Measurements from ENCODE around the gene RPL37A. TPM values are rescaled to one million over a fixed set of nuclear protein-coding genes. Genes with fewer than 3 reads are reported as not detected.

RPL37A gene
- 1,730 and 1,918 TPM in 2 replicates for total RNA-seq (ENCODE audit: low replicate concordance)

DNA sequence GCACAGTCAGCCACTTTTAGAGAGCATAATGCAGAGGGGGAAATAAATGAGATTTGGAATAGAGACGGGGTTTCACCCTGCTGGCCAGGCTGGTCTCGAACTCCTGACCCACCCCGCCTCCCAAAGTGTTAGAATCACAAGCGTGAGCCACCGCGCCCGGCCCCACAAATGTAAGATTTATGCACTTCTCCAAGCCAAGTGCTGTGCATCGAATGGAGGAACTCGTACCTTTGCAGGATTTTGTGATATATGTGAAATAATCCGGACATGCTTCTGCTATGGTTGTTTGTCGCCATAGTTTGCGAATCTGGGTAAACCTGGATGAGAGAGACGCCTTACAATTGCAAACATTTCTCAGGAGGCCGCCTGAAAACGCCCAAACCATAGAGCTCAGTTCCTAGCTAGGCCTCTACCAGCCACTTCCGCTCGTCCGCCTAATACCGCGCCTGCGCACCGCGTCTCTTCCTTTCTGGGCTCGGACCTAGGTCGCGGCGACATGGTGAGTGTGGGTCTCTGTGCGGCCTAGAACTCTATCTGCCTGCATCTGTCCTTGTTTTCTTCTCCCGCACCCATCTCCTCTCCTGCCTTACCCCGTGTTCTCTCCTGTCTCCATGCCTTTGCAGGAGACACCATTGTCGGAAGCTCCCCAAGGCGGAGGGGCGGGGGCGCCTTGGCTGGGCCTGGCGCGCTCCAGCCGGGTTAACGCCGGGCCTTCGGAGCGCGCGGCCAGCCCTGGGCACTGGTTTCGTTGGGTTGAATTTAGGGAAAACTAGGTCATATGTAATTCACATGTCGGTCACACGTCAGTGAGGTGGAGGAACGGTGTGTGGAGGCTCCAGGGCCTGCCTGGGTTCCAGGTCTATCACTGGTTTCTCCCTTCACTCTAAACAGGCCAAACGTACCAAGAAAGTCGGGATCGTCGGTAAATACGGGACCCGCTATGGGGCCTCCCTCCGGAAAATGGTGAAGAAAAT, at the start of gene RPL37A:
RPL37A (plus strand) TSS at position 466 of the 974 bp plus-strand sequence; CDS start at position 497, 31 bp downstream.
- H3K79me2 ChIP-seq (ENCODE audit: low read depth): peaks cover 62% of the 10 kb centered on the region
- peaks cover 28% of the 10 kb centered on the region for H3K4me1 ChIP-seq
- peak within 1 kb of the TSS; percentile 88 for H3K27ac Mint-ChIP-seq
- peak within 1 kb of the TSS; percentile 87 for H3K4me3 ChIP-seq
- peaks cover 36% of the 10 kb centered on the region for H3K36me3 Mint-ChIP-seq
- H3F3A ChIP-seq (ENCODE audit: low read depth): peaks cover 45% of the 10 kb centered on the region
- peaks cover 38% of the 10 kb centered on the region for H3K4me1 Mint-ChIP-seq
- DNase-seq (ENCODE audit: low spot score): peak; percentile 97
- peak; percentile 25 for TF ChIP-seq EZH2 (IDR thresholded peaks at IDR 0.05)
- no peak for TF ChIP-seq EZH2phosphoT487 (IDR thresholded peaks at IDR 0.05)
- peak within 1 kb of the TSS; percentile 93 for H3K4me2 ChIP-seq
- no peaks in the 10 kb centered on the region for H3K9me3 ChIP-seq (ENCODE audit: low read depth)
- peaks cover 49% of the 10 kb centered on the region for H4K20me1 ChIP-seq (ENCODE audit: low read depth)
- H3K27me3 Mint-ChIP-seq (ENCODE audit: insufficient read depth, low read depth): peaks cover 6% of the 10 kb centered on the region
- H3K27ac ChIP-seq: peak within 1 kb of the TSS; percentile 87
- H2AFZ ChIP-seq (replicated peaks): peak within 1 kb of the TSS; percentile 91
- peak within 1 kb of the TSS; percentile 97 for H3K4me3 Mint-ChIP-seq
- no peaks in the 10 kb centered on the region for H3K9me3 Mint-ChIP-seq
- peak within 1 kb of the TSS; percentile 99 for H3K9ac ChIP-seq
- peaks cover 36% of the 10 kb centered on the region for H3K36me3 ChIP-seq
- no peaks in the 10 kb centered on the region for H3K27me3 ChIP-seq

DNA sequence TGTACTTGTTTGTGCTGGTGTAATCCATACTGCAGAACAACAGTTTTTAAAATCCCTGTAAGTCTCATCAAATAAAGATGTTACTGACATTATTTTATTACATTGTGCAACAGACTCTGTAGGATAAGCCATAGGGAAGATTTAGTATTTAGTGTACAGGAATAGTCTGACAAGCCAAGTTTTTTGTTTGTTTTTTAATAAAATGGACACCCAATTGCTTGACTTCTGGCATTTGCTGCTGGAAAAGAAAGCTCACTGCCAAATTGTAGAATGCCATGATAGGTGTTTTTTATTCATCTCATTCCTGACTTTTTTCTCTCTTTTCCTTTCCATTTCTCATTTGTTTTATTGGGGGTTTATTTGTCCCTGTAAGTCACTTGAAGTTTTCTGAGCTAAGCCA, 48.3 kb upstream of the RPL37A start:
- no peak overlapping the region for H2AFZ ChIP-seq (replicated peaks)
- no peaks in the 10 kb centered on the region for H3K79me2 ChIP-seq (ENCODE audit: low read depth)
- Mint-ChIP-seq H3K4me1 (no peaks in the 10 kb centered on the region), H3K4me3 (no peak overlapping the region), H3K9me3 (peaks cover 7% of the 10 kb centered on the region), H3K27ac (no peak overlapping the region), H3K36me3 (peaks cover 64% of the 10 kb centered on the region), H3K27me3 (ENCODE audit: insufficient read depth, low read depth) (no peaks in the 10 kb centered on the region)
- no peaks in the 10 kb centered on the region for H3K4me1 ChIP-seq
- no peak overlapping the region for H3K27ac ChIP-seq
- no peak overlapping the region for H3K4me2 ChIP-seq
- no peak for DNase-seq (ENCODE audit: low spot score)
- TF ChIP-seq CTCF (IDR thresholded peaks at IDR 0.05) (no peak), EZH2 (IDR thresholded peaks at IDR 0.05) (no peak), EZH2phosphoT487 (IDR thresholded peaks at IDR 0.05) (no peak)
- H3K9me3 ChIP-seq (ENCODE audit: low read depth): no peaks in the 10 kb centered on the region
- no peak overlapping the region for H3K9ac ChIP-seq
- no peaks in the 10 kb centered on the region for H4K20me1 ChIP-seq (ENCODE audit: low read depth)
- H3K36me3 ChIP-seq: peaks cover 19% of the 10 kb centered on the region
- H3K4me3 ChIP-seq: no peak overlapping the region
- no peaks in the 10 kb centered on the region for H3F3A ChIP-seq (ENCODE audit: low read depth)
- H3K27me3 ChIP-seq: no peaks in the 10 kb centered on the region

DNA sequence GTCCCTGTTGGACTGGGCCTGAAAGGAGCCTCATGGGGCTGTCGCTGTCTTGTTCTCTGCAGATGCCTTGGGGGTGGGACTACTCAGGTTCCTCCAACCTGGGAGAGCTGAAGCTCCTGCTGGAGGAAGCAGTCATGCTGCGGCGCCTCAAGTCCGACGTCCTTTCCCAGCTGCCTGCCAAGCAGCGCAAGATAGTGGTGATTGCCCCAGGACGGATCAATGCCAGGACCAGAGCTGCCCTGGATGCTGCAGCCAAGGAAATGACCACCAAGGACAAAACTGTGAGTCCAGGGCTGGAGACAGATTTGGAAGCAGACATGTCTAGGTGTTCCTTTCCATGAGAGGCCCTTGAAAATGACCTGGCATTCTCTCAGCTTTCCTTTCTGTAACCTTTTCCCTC, 47.9 kb upstream of the RPL37A start:
- Histone ChIP-seq H3F3A (ENCODE audit: low read depth) (no peaks in the 10 kb centered on the region), H3K4me3 (no peak overlapping the region)
- no peaks in the 10 kb centered on the region for H3K27me3 Mint-ChIP-seq (ENCODE audit: insufficient read depth, low read depth)

More for the DNA sequence above, 47.9 kb upstream of the RPL37A start:
- TF ChIP-seq EZH2phosphoT487 (IDR thresholded peaks at IDR 0.05) (no peak), EZH2 (IDR thresholded peaks at IDR 0.05) (no peak), CTCF (IDR thresholded peaks at IDR 0.05) (no peak)
- no peaks in the 10 kb centered on the region for H3K27me3 ChIP-seq
- DNase-seq (ENCODE audit: low spot score): no peak
- Mint-ChIP-seq H3K27ac (no peak overlapping the region), H3K9me3 (peaks cover 7% of the 10 kb centered on the region), H3K36me3 (peaks cover 68% of the 10 kb centered on the region), H3K4me1 (no peaks in the 10 kb centered on the region), H3K4me3 (no peak overlapping the region)
- no peaks in the 10 kb centered on the region for H3K9me3 ChIP-seq (ENCODE audit: low read depth)
- no peak overlapping the region for H3K4me2 ChIP-seq
- no peaks in the 10 kb centered on the region for H4K20me1 ChIP-seq (ENCODE audit: low read depth)
- H2AFZ ChIP-seq (replicated peaks): no peak overlapping the region
- H3K27ac ChIP-seq: no peak overlapping the region
- no peaks in the 10 kb centered on the region for H3K4me1 ChIP-seq
- no peaks in the 10 kb centered on the region for H3K79me2 ChIP-seq (ENCODE audit: low read depth)
- no peak overlapping the region for H3K9ac ChIP-seq
- H3K36me3 ChIP-seq: peaks cover 19% of the 10 kb centered on the region
